ENCODE data around the gene TRIM27.
"Not testable (repeated sequence)": the region's sequence is repeated elsewhere in the genome, so short reads cannot be mapped to it uniquely, and the experiment has no call there.

The TRIM27 gene

GRCh38 chr6:28864326-28864923 is 59.4 kb downstream of the TRIM27 start:
- DNase-seq (ENCODE audit: low spot score): no peak
- TF ChIP-seq, protein P1, sequence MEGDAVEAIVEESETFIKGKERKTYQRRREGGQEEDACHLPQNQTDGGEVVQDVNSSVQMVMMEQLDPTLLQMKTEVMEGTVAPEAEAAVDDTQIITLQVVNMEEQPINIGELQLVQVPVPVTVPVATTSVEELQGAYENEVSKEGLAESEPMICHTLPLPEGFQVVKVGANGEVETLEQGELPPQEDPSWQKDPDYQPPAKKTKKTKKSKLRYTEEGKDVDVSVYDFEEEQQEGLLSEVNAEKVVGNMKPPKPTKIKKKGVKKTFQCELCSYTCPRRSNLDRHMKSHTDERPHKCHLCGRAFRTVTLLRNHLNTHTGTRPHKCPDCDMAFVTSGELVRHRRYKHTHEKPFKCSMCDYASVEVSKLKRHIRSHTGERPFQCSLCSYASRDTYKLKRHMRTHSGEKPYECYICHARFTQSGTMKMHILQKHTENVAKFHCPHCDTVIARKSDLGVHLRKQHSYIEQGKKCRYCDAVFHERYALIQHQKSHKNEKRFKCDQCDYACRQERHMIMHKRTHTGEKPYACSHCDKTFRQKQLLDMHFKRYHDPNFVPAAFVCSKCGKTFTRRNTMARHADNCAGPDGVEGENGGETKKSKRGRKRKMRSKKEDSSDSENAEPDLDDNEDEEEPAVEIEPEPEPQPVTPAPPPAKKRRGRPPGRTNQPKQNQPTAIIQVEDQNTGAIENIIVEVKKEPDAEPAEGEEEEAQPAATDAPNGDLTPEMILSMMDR (IDR thresholded peaks at IDR 0.05; ENCODE audit: extremely low read depth, missing control alignments): no peak

- TF ChIP-seq, protein P1 (IDR thresholded peaks at IDR 0.05; ENCODE audit: extremely low read depth, missing control alignments): no peak
- DNase-seq (ENCODE audit: low spot score): peak; percentile 69
Observed at GRCh38 chr6:28863604-28864325, 60.0 kb downstream of the TRIM27 start.

DNA sequence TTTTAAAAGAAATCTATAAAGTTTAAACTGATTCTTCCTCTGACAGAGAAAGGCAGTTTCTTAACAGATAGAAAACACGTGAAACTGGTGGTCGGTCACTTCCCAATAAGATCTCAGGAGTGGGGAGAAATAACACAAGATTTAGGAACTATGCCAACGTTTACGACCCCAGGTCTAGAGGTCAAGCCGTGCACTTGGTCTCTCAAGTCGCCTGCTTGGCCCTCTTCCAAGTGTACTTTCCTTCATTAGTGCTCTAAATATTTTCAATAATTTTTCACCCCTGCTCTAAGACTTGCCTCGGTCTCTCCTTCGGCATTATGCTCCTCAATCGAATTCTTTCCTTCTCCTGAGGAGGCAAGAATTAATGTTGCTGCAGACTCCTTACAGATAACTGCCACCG is 61.7 kb downstream of the TRIM27 start:
- DNase-seq (ENCODE audit: low spot score): no peak
- TF ChIP-seq, protein P1 (IDR thresholded peaks at IDR 0.05; ENCODE audit: extremely low read depth, missing control alignments): no peak

DNA sequence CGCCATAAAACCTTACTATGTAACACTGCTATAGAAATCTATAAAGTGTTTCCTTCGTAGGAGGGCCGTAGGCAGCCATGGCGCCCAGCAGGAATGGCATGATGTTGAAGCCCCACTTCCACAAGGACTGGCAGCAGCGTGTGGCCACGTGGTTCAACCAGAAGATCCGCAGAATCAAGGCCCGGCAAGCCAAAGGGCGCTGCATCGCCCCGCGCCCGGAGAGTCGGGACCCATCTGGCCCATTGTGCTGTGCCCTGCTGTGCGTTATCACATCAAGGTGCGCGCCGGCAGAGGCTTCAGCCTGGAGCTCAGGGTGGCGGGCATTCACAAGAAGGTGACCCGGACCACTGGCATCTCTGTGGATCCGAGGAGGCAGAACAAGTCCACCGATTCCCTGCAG is 62.4 kb downstream of the TRIM27 start:
- no peak for DNase-seq (ENCODE audit: low spot score)
- TF ChIP-seq, protein P1 (IDR thresholded peaks at IDR 0.05; ENCODE audit: extremely low read depth, missing control alignments): no peak

DNA sequence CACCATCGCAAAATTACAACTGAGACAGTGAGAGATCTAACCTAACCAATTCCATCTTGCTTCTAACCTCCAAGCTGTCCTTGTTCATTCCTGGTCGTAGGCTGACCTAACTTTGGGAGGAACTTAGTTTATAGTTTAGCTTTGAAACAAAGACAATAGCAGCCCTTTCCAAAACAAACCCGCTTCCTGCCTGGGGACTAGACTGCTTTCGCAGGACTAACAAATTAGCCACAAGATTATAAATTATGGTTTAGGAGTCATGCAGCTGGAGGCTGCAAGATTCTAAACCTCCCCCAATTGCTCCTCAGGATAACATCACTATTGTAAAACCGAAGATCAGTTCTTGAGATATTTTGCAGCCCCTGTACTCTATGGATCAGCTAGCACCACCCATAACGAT is 63.2 kb downstream of the TRIM27 start:
- DNase-seq (ENCODE audit: low spot score): no peak
- TF ChIP-seq, protein P1 (IDR thresholded peaks at IDR 0.05; ENCODE audit: extremely low read depth, missing control alignments): no peak

DNA sequence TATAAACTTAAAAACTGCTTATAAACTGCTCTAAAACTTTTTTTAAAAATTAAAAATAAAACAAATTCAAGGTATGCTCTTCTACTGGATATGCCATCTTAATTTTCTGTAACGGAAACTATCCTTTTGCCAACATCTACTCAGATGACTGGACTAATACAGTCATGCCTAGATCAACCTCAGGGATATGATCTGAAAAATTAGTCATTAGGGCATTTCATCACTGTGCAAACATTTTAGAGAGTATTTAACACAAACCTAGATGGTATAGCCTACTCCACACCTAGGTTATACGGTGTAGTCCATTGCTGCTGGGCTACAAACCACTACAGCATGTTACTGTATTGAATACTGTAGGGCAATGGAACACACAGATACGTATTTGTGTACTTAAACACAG is 64.8 kb downstream of the TRIM27 start:
- no peak for DNase-seq (ENCODE audit: low spot score)
- TF ChIP-seq, protein P1 (IDR thresholded peaks at IDR 0.05; ENCODE audit: extremely low read depth, missing control alignments): no peak

GRCh38 chr6:28856620-28857005 is 67.2 kb downstream of the TRIM27 start:
- DNase-seq (ENCODE audit: low spot score): no peak

DNA sequence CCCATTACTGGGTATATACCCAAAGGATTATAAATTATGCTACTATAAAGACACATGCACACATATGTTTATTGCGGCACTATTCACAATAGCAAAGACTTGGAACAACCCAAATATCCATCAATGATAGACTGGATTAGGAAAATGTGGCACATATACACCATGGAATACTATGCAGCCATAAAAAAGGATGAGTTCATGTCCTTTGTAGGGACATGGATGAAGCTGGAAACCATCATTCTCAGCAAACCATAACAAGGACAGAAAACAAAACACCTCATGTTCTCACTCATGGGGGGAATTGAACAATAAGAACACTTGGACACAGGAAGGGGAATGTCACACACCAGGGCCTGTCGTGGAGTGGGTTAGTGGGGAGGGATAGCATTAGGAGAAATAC is 69.4 kb downstream of the TRIM27 start:
- not testable (repeated sequence) for DNase-seq (ENCODE audit: low spot score)

More at GRCh38 chr6:28856620-28857005, 67.2 kb downstream of the TRIM27 start:
- TF ChIP-seq, protein P1 (IDR thresholded peaks at IDR 0.05; ENCODE audit: extremely low read depth, missing control alignments): no peak

All from GM20000 (cell line).